Panc1 (cell line): ENCODE data around the gene LRRC25. TPM values are rescaled to one million over a fixed set of nuclear protein-coding genes. Genes with fewer than 3 reads are reported as not detected.

Experiments used
- ATAC-seq: fragments of 200-7000 bp; cut with Tn5 transposase; 2 replicates; pipeline ENCODE4 v1.9.1; 2020; ENCODE audit warnings: mild to moderate bottlenecking, moderate library complexity
- BruUV-seq: library from RNA; stranded (reverse); fragments of 400-500 nt; replicated peaks from 2 replicates; lab custom pipeline; 2021; lab: Mats Ljungman, UMichigan
- CTCF ChIA-PET: fragments of 300-600 bp; sonication (Branson Sonifier 250); formaldehyde crosslinking; loops from one replicate; lab custom pipeline; 2022; ENCODE audit warnings: antibody characterized with exemption; lab: Charles Lee
- POLR2A ChIA-PET: fragments of 300-600 bp; sonication (Branson Sonifier 250); formaldehyde crosslinking; loops from one replicate; lab custom pipeline; 2022; ENCODE audit warnings: antibody characterized with exemption; lab: Charles Lee
- DNase-seq: peaks from one replicate; pipeline ENCODE4 v3.0.0-alpha.2; 2010; ENCODE audit warnings: low read depth, low spot score
- H3K27ac ChIP-seq: 2 replicates; pipeline ENCODE4 v1.5.1; 2011; ENCODE audit warnings: mild to moderate bottlenecking, low read length, inconsistent platforms
- H3K27me3 ChIP-seq: fragments of 200-500 bp; sonication (Bioruptor generic); 2 replicates; pipeline ENCODE4 v1.6.0; 2014; ENCODE audit warnings: low read length, inconsistent platforms; ENCODE audit not compliant: control insufficient read depth, insufficient read depth
- H3K36me3 ChIP-seq: fragments of 200-500 bp; sonication (Bioruptor generic); 2 replicates; pipeline ENCODE4 v1.5.1; 2014; ENCODE audit warnings: inconsistent platforms, mild to moderate bottlenecking, low read length, moderate library complexity; ENCODE audit not compliant: control insufficient read depth, insufficient read depth
- H3K4me1 ChIP-seq: 2 replicates; pipeline ENCODE4 v1.5.1; 2011; ENCODE audit warnings: inconsistent platforms, mild to moderate bottlenecking, low read length, moderate library complexity; ENCODE audit not compliant: control insufficient read depth, insufficient read depth
- H3K4me3 ChIP-seq, 2 experiments: 2 replicates each; pipeline ENCODE4 v1.5.1; 2011 to 2012; ENCODE audit warnings: low read depth in 2 of 2, low read length in 2 of 2, mild to moderate bottlenecking in 2 of 2, inconsistent platforms in 1 of 2, moderate library complexity in 1 of 2
- H3K9me3 ChIP-seq: fragments of 200-500 bp; sonication (Bioruptor generic); 2 replicates; pipeline ENCODE4 v1.5.1; 2014; ENCODE audit warnings: low read depth, mild to moderate bottlenecking, inconsistent platforms, low read length, moderate library complexity; ENCODE audit not compliant: control insufficient read depth, insufficient read depth
- CTCF ChIP-seq: fragments of 450-650 bp; IDR thresholded peaks from 2 replicates; pipeline ENCODE4 v1.5.1; 2017; ENCODE audit warnings: mild to moderate bottlenecking
- POLR2AphosphoS5 ChIP-seq: IDR thresholded peaks from 2 replicates; pipeline ENCODE4 v1.6.1; 2012; ENCODE audit warnings: mild to moderate bottlenecking, low read depth, low read length, moderate library complexity
- REST ChIP-seq, 2 experiments: IDR thresholded peaks; 2 replicates each; pipeline ENCODE4 v1.6.1; 2011 to 2012; ENCODE audit warnings: low read depth in 2 of 2, control low read depth in 1 of 2, low read length in 1 of 2, mild to moderate bottlenecking in 1 of 2, moderate library complexity in 1 of 2; ENCODE audit not compliant: insufficient read depth in 1 of 2
- SIN3A ChIP-seq: IDR thresholded peaks from 2 replicates; pipeline ENCODE4 v1.6.1; 2012; ENCODE audit warnings: low read depth, mild to moderate bottlenecking, low read length, moderate library complexity, borderline replicate concordance; ENCODE audit not compliant: insufficient read depth
- TCF7L2 ChIP-seq: IDR thresholded peaks from 2 replicates; pipeline ENCODE4 v1.6.1; 2011; ENCODE audit warnings: mild to moderate bottlenecking, low read depth, low read length, inconsistent platforms
- in situ Hi-C: cut with HindIII; loops from 2 replicates; pipeline ENCODE4 v1.10.0; 2016; ENCODE audit warnings: low sequenced_read_pairs, low pct_unique_long_range_greater_than_20kb
- intact Hi-C: fragments of 100-400 bp; cut with micrococcal nuclease; formaldehyde crosslinking; loops from one replicate; pipeline ENCODE4 v1.10.0; 2022; ENCODE audit not compliant: unreplicated experiment
- total RNA-seq: library from RNA; stranded (reverse); gene quantifications from one replicate; pipeline ENCODE4 v1.2.1, GENCODE V29; 2021; ENCODE audit not compliant: unreplicated experiment

Gene LRRC25
- total RNA-seq, 1 experiment from 2014 or later: 0.15 TPM

- H3K36me3 ChIP-seq: no peaks in the 10 kb centered on the region
- CTCF ChIA-PET: interaction anchor here (1.4 kb wide), 1 partner anchor 22 kb away, joined by 4 read pairs; the partner anchor contains the start of gene GDF15
- peak overlapping the region; percentile 83 for H3K27ac ChIP-seq
- no peak for DNase-seq
- no peaks in the 10 kb centered on the region for H3K27me3 ChIP-seq
- intact Hi-C loops: no loop called here
- in situ Hi-C loops: no loop called here
- no peak for ATAC-seq
- H3K4me1 ChIP-seq: peaks cover 23% of the 10 kb centered on the region
- BruUV-seq: no TSS peak
- no peaks in the 10 kb centered on the region for H3K9me3 ChIP-seq
- H3K4me3 ChIP-seq: no peak overlapping the region
- TF ChIP-seq REST (IDR thresholded peaks at IDR 0.05; ENCODE audit: insufficient read depth in 1 of 2, low read depth in 2 of 2, low read length in 1 of 2) (no peak), TCF7L2 (no peak), POLR2AphosphoS5 (no peak), CTCF (no peak)
- POLR2A ChIA-PET: interaction anchor here (0.7 kb wide), 1 partner anchor 10 kb away, joined by 3 read pairs; no protein-coding TSS in a partner anchor
Observed at GRCh38 chr19:18363787-18364186, 33.6 kb downstream of the LRRC25 start.

- Histone ChIP-seq H3K27ac (peak overlapping the region; percentile 83), H3K36me3 (no peaks in the 10 kb centered on the region), H3K4me1 (peaks cover 23% of the 10 kb centered on the region), H3K9me3 (no peaks in the 10 kb centered on the region), H3K27me3 (no peaks in the 10 kb centered on the region), H3K4me3 (no peak overlapping the region)
- intact Hi-C loops (no loop called here), in situ Hi-C loops (no loop called here)
- ATAC-seq (no peak), DNase-seq (no peak)
- ChIA-PET CTCF (no interaction called here), POLR2A (interaction anchor here (0.6 kb wide), 2 partner anchors 85 to 208 kb away, joined by 6 to 9 read pairs; no protein-coding TSS in a partner anchor)
- TF ChIP-seq REST (IDR thresholded peaks at IDR 0.05; ENCODE audit: insufficient read depth in 1 of 2, low read depth in 2 of 2, low read length in 1 of 2) (no peak), POLR2AphosphoS5 (no peak), TCF7L2 (no peak), SIN3A (no peak), CTCF (no peak)
- BruUV-seq: no TSS peak
Observed at GRCh38 chr19:18362934-18363542, 34.4 kb downstream of the LRRC25 start.
